Germinal center (tissue), 1 donor: ENCODE results near the gene CMBL.
A peak's percentile ranks its signal among the peaks of the same experiment; 100 is the strongest.
"Not testable (repeated sequence)": the region's sequence is repeated elsewhere in the genome, so short reads cannot be mapped to it uniquely, and the experiment has no call there.

ENCODE experiments used
- DNase-seq: peaks from one replicate; pipeline ENCODE4 v3.0.0; 2012; ENCODE audit warnings: mixed read lengths, low spot score

The CMBL gene

GRCh38 chr5:10307206-10308148 is at the start of gene CMBL:
CMBL (minus strand) TSS chr5:10307902; CDS start chr5:10290762, 17,140 bp downstream.
- DNase-seq = peak; percentile 28

- peak; percentile 45 for DNase-seq
These were observed 47.6 kb upstream of the CMBL start for GRCh38 chr5:10355071-10355889.

GRCh38 chr5:10354048-10354872 is 46.6 kb upstream of the CMBL start:
- peak; percentile 32 for DNase-seq

- DNase-seq = peak; percentile 91
These were observed 45.7 kb upstream of the CMBL start, which contains the start of gene MARCHF6 for GRCh38 chr5:10353241-10354047. MARCHF6 (plus strand) TSS chr5:10353695; CDS start chr5:10353899, 204 bp downstream.

GRCh38 chr5:10352430-10353240 is 44.9 kb upstream of the CMBL start:
- peak; percentile 49 for DNase-seq

DNA sequence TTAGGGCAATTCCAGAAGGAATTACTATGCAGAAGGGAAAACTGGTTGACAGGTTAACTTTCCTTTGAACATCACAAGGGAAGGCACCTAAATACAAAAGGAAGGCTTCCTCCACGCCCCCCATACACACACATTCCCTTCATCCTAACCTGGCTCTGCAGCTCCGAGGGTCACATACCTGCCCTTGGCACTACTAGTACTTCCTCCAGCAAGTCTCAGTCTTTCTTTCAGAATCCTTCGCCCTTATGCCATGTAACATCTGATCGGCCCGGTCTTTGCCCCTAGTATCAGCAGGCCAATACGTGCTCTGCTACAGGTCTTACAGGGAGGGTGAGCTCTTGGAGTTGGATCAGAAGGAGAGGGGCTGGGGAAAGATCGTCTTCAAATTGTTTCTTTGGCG is 44.2 kb upstream of the CMBL start:
- DNase-seq = no peak

DNA sequence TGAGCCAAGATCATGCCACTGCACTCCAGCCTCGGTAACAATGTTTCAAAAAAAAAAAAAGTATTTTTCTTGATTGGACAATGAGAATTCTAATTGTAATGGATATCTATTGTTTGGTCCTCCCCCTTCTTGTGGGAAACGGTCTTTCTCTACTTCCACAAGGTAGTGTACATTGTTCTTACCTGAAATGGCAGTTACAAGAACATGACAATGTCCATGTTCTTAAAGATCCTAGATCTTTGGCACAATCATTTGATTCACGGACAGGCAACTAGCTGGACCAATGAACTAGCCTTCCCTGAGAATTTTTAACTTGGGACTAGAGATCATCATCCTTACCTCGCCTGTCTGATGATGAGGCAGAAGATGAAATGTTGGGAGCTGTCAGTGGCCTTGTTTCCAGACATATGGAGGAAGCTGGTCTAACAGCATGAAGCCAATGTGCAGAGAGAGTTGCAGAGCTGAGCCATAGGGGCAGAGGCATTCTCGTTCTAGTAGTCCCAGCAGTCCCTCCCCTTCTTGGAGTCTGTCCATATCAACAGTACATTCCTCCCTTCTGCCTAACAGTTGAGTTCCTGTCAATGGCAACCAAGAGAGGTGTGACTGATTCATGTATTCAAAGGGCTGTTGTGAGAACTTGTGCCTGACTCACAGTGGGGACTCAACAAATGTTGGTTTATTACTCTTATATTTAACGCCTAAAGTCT is 43.6 kb upstream of the CMBL start:
- no peak for DNase-seq

DNA sequence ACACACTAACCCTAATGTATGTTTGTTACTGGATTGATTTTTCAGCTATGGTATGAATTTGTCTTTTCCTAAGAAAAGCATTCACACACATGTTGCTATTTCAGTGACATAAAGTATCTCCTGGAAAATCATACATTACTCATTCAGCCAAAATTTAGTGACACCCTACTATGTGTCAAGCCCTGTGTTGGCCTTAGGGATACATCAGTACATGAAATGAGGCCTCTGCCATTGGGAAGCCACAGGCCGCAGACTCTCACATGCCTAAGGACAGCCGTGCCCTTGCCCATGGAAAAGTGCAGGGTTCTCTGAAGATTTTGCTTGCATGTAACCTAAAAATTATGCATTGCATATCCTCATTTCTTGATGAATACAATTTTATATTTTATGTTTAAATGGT is 40.6 kb upstream of the CMBL start:
- no peak for DNase-seq

DNA sequence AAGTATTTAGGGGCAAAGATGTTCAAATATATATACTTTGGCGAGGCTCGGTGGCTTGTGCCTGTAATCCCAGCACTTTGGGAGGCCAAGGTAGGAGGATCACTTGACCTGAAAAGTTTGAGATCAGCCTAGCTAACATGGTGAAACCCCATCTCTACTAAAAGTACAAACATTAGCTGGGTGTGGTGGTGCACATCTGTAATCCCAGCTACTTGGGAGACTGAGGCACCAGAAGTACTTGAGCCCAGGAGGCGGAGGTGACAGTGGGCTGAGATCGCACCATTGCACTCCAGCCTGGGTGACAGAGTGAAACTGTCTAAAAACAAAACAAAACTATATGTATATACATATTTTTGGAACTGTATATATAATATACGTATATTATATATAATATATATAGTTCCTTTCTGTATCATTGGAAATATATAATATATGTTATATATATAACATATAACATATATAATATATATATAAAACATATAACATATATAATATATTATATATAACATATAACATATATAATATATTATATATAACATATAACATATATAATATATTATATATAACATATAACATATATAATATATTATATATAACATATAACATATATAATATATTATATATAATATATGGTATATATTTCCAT is 36.9 kb upstream of the CMBL start:
- not testable (repeated sequence) for DNase-seq

GRCh38 chr5:10343486-10343885 is 35.8 kb upstream of the CMBL start:
- DNase-seq = no peak

DNA sequence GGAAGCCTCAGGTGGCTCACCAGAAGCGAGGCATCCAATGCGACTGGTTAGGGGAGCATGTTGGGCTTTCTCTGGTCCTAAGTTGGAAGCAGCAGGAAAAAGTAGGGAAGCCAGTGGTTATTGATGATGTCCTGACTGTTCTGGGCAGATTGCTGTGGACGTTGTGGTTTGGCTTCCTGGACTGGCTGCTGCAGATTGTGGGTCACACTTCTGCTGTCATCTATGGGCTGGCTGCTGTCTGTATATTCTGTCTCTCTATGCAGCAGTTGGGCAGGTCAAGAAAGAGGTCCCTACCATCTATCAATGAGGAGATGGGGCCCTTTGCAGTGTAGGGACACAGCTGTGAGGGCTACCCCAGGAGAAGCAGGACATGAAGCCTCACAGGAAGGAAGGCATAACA is 32.3 kb upstream of the CMBL start:
- no peak for DNase-seq

DNA sequence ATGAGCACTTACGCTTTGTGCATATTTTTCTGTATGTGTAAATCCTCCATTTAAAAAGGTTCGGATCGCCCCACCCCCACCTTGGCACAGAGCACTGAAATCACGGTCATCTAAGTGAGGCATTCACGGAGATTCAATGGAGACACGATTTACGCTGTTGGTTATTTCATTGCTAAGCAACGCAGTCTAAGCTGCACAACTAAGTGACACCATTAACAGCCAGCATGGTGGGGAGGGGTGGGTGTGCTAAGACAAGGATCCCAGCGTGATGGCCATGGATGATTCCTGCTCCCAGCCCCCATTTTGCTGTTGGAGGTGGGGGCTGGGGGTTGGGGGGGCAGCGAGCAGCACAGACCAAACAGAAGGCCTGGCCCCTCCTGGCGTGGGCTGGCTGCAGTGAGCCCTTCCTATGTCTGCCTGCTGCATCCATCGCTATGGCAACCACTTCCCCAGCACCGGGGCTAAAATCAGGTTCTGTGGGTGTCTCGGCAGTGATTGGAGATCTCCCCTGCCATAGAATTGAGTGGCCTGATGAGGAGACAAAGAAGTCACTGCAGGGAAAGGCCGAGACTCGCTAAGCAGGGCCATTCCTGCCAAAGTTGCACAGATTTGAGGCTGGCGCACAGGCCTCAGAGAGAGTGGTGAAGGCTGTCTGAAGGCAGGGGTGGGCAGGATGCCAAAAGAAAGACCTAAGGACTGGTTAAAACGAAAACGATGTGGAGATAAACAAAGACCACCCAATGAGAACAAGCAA is 31.5 kb upstream of the CMBL start:
- no peak for DNase-seq

DNA sequence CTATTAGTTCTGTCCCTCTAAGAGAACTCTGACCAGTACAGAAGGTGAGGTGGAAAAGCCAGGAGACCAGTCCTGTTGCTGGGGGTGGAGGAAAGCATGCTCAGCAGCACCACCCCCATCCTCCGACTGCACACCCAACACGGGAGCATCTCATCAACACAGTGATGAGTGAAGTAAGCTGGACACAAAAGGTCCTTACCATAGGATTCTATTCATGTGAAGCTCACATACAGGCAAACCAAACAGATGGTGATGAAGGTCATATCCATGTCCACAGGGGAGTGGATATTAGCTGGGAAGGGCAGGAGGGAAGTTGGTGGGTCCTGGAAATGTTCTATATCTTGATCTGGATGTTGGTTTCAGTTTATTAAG is 31.0 kb upstream of the CMBL start:
- DNase-seq = no peak

GRCh38 chr5:10337986-10338385 is 30.3 kb upstream of the CMBL start:
- DNase-seq = no peak

GRCh38 chr5:10337107-10337506 is 29.4 kb upstream of the CMBL start:
- no peak for DNase-seq

- no peak for DNase-seq
These were observed 28.2 kb upstream of the CMBL start for GRCh38 chr5:10335711-10336470.

DNA sequence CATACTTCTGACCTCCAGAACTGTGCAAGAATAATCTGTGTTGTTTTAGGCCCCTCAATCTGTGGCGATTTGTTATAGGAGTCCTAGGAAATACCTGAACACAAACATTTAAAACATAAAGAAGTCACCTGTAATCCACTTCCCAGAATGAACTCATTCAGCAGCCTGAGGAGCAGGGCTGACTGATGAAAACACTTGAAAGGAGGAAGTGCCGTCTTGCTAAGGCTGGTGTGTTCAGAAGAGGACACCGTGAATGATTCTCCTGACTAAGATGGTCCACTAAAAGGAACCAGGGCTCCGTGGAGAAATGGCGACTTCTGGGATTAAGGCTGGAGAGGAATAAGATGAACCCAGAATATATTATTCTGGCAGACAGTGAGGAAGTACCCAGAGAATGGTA is 27.1 kb upstream of the CMBL start:
- no peak for DNase-seq
